Erythroblast (primary cell): ENCODE data around the gene PTPRC.

Experiments
- GATA1 ChIP-seq: IDR thresholded peaks from 2 replicates; pipeline ENCODE4 v1.6.1; 2011; ENCODE audit warnings: low read depth, mild to moderate bottlenecking, control low read depth, low read length, moderate library complexity
- POLR2A ChIP-seq: IDR thresholded peaks from 2 replicates; pipeline ENCODE4 v1.6.1; 2011; ENCODE audit warnings: mild to moderate bottlenecking, low read length

GRCh38 chr1:198677871-198678270 lies 39.0 kb downstream of the PTPRC start:
- TF ChIP-seq POLR2A (no peak), GATA1 (no peak)
